Erythroblast (primary cell): Measurements from ENCODE around the gene TTC6.

Experiments
- DNase-seq, 2 experiments: peaks; one replicate each; lab custom pipeline; 2025; lab: John Stamatoyannopoulos, UW
- GATA1 ChIP-seq: IDR thresholded peaks from 2 replicates; pipeline ENCODE4 v1.6.1; 2011; ENCODE audit warnings: low read depth, mild to moderate bottlenecking, control low read depth, low read length, moderate library complexity
- POLR2A ChIP-seq: IDR thresholded peaks from 2 replicates; pipeline ENCODE4 v1.6.1; 2011; ENCODE audit warnings: mild to moderate bottlenecking, low read length

Gene TTC6

DNA sequence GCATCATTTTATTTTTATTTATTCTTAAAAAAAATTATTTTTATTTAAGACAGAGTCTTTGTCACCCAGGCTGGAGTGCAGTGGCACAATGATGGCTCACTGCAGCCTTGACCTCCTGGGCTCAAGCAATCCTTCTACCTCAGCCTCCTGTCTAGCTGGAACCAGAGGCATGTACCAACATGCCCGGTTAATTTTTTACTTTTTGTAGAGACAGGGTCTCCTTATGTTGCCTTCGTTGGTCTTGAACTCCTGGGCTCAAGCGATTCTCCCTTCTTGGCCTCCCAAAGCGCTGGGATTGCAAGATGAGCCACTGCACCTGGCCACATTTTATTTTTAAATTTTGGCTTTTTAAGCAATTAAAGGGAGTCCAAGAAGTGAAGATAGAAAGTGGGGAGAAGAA is 21.4 kb downstream of the TTC6 start:
- DNase-seq = no peak
- TF ChIP-seq GATA1 (no peak), POLR2A (no peak)

DNA sequence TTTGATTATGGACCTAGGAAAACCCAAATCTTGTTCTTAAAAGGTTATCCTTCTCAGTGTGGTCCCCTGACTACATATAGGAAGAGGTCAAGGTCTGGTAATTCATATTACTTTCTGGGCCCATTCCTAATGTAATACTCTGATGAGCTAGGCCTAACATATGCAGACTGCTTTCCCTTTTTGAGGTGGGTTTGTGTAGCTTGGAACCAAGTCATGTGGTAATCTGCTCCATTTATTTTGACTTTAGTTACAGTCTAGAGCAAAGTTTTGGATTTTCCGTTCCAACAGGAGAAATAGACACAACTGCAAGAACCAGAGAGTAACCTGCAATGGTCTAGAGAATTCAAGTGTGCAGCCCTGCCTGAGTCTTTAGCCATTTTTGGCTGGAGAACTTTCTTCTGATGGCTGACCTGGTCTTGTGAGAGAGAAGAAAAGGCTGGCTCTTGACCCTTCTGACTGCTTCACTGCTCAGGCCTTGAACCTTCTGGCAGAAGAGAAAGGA is 22.5 kb downstream of the TTC6 start:
- DNase-seq = no peak
- no peak for TF ChIP-seq POLR2A
- no peak for TF ChIP-seq GATA1

DNA sequence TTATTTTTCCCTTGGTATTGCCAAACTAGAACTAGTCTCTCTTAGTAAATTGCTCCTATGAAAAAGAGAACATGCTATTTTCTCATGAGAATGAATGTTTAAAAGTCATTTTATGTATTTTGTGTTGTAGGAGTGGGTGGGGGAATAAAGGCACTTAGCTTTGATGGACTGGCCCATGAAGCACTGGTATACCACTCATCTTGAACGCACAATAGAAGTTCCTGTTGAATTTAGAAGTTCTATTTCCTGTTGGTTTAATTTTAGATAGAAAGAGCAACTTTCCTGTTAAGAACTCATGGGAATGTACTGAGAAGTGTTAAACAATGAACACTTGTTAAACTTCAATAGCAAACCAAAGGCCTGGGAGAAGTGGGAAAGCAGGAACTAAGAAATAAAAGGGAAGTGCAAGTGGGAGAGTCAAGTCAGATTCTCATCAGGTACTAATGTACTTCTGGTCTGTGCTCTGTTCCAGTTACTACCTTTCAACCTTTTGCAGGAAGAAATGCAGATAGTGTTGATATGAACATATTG is 23.1 kb downstream of the TTC6 start:
- no peak for DNase-seq
- TF ChIP-seq POLR2A (no peak), GATA1 (no peak)

DNA sequence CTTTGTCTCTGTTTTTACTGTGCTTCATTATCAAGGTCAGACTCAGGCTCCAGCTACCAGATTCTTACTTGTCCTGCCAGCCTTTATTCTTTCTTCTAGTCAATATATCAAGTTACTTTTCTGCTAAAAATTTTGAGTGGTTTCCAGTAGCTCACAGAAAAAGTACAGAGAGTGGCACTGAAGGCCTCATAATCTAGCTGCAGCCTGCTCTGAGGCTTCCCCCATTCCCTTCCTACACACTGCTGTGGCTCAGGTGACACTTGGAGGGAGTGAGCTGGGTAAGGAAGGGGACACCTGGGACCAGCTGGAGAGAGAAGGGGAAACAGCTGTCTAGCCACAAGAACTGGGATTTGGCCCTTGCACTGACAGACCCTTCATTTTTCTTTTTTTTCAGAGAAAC is 25.4 kb downstream of the TTC6 start:
- DNase-seq = no peak
- TF ChIP-seq GATA1 = no peak
- no peak for TF ChIP-seq POLR2A

DNA sequence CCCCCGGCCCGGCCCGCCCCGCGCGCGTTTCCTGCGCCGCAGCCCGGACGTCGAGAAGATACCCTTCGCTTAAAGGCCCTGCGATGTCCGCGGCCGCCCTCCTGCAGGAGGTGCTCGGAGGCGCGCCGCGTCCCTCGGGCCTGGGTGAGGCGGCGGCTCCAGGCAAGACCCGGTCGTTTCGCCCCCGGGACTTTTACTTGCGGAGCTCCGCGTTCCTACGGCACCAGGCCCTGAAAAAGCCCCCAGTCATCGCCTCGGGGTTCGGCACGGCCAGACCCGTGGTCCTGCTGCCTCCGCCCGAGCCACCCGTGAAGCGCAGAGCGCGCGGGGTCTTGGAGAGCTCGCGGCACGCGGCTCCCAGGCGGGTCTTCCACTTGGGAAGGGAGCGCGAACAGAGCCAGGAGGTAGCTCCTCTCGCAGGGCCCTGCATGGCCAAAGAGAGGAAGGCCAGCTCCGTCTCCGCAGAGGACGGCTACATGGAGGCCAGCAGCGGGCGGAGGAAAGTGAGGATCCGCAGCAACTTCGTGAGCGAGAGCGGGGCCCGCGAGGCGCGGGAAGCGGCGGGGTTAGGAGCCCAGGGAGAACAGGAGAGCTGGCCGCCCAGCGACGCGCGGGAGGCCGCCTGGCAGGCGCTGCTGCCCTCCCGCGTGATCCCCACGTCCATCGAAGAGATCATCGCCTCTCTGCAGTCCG is 26.9 kb downstream of the TTC6 start:
- TF ChIP-seq POLR2A (no peak), GATA1 (no peak)
- no peak for DNase-seq

DNA sequence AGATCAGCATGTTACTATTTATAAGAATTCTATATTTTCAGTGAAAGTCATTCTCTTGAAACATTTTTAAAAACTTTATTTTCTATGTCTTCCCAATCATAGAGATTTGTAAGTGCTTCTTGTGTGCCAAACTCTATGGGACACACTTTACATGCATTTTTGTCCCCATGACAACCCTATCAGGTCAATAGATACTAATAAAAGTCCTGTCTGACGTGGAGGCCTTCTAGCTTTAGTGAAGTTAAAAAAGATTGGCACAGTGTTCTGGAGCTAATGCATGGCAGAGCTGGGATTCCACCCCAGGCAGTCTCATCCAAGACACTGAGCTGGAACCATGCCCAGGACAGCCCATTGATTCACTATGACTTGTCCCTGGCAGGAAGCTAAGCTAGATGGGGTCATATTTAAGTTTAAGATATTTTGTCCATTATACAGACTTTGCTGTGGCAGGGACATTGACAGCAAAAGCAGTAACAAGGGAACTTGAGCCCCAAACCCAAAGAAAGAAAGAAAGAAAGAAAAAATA is 28.1 kb downstream of the TTC6 start:
- TF ChIP-seq POLR2A (no peak), GATA1 (no peak)
- DNase-seq = no peak

DNA sequence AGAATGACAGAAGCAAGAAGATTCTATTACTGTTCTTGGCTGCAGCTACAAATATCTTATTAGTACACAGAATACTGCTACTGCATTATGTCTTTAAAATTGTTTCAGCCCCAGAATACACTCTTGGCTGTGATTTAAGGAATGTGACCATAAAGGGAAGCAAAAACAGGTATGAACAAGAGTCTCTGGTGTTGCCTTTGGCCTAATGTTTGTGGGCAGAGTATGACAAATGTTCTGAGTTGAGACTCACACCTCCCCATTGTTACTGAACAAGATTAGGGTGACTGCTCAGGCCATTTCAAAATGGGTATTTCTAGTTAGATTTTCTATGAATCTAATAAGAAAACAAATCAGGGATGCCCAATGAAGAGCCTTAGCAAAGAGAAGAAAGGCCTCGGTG is 28.5 kb downstream of the TTC6 start:
- TF ChIP-seq GATA1 (no peak), POLR2A (no peak)
- DNase-seq = no peak

DNA sequence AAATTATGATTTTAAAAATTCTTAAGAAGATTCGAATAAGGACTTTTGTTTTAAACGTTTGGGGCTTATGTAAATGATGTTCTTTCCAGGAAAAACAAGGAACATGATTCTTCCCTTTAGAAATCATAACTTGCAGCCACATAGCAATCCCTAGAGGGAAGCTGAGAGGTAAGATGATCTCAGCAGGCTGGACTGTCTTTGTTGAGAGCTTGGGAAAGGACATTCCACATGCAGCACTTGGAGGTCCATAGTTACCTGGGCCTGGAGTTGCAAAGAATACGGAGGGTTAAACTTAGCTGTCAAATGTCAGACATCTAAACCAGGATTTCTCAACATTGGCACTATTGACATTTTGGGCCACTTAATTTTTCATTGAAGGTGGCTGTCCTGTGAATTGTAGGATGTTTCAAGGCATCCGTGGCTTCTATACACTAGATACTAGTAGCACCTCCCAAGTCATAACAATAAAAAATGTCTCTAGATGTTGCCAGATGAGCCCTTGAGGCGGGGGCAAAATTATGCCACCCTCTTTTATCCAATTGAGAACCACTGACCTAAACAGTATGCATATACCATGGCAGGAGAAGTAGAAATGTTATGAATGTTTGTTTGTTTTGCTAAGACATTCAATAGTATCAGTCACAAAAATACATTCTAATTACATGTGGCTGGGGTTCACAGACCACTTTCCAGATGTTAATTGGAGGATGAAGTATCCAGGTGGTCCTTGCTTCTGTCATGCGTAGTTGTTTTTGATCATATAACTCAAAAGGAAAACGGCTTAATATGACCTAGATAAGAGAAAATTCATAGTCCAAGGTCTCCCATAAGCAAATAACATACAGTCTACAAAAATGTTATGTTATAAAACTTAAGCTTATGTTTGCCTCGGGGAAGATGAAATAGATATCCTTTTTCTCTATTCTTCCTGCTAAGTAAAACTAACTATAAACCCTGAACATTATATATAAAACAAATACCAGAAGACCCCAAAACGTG is 30.5 kb downstream of the TTC6 start:
- DNase-seq = no peak
- TF ChIP-seq POLR2A = no peak
- no peak for TF ChIP-seq GATA1

DNA sequence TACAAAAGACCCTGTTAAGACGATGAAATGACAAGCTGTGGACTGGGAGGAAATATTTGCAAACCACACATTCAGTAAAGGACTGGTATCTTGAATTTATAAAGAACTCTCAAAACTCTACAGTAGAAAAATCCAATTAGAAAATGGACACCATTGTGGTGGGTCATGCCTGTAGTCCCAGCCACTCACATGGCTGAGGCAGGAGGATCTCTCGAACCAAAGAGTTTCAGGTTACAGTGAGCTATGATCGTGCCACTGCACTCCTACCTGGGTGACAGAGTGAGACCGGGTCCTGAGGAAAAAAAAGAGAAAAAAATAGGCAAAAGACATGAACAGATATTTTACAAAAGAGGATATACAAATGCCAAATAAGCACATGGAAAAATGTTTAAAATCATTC is 41.9 kb downstream of the TTC6 start:
- no peak for DNase-seq
- TF ChIP-seq POLR2A (no peak), GATA1 (no peak)

DNA sequence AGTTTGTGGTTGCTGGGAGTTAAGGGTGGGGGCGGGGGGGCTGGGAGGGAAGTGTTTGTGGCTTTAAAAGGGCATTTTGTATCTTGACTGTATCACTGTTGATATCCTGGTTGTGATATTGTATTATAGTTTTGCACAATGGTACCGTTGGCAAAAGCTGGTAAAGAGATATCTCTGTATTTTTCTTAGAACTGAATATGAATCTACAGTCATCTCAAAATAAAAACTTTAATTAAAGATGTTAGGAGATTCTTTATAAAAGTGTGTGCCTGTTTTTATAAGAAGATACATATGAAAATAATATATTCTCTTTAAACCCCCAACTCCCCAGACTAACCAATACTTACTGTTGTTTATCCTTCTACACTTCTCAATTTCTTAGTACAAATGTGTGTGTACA is 43.2 kb downstream of the TTC6 start:
- TF ChIP-seq POLR2A = no peak
- TF ChIP-seq GATA1 = no peak
- DNase-seq = no peak

DNA sequence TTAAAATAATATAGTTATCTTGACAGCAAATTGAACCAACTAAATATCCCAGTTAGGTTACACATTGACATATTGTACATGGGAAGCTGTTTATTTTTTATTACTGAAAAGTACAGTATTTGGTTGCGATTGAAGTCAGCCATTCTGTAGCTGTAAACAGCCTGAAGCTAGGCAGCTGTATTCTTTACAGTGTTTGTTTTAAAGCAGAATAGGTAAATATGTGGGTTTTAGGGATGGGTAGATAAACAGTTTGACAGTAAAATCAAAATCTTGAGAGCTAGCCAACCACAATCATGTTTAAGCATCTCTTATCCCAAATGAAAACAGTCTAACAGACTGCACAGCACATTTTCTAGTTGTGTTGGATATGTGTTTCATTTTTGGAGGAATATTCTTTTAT is 45.7 kb downstream of the TTC6 start:
- no peak for TF ChIP-seq GATA1
- TF ChIP-seq POLR2A = no peak
- DNase-seq = no peak

DNA sequence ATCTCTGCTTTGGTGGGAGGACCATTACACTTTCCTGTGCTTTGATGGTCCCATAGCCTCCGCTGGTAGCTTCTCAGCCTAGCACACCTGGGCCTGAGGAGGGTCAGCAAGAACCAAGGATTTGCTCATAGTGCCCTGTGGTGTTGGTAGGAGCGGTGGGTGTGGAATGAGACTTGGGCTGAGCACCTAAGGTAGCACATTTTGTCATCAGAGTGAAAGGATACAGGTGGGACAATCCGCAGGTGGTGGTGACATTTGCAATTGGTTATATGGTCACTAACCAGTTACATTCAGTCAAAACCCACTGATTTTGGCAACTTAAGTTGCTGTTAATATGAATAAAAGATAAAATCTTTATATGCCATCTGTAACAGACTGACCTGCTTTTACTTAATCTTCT is 46.7 kb downstream of the TTC6 start:
- DNase-seq = no peak

DNA sequence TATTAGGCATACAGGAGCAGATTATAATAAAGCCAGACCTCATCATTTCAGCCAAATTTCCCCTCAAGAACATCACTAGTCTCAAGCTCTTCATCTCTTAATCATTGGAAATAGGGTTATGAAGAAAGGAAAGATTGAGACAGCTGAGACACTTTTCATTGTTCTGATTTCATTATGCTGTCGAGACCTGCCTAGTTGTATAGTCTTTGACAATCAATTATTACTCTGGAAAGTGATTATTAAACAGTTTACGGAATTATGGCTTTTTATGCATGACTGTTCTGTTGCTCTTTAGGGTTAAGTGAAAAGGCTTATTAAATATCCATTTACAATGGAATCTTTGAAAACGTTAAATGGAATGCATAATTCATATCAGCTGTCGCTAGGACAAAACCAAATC is 48.3 kb downstream of the TTC6 start:
- TF ChIP-seq GATA1 = no peak
- no peak for TF ChIP-seq POLR2A
- DNase-seq = no peak

More for the DNA sequence above, 46.7 kb downstream of the TTC6 start:
- no peak for TF ChIP-seq POLR2A
- no peak for TF ChIP-seq GATA1
